ENCODE data around the gene CTIF. TPM values are rescaled to one million over a fixed set of nuclear protein-coding genes. Genes with fewer than 3 reads are reported as not detected.

CTIF gene
- total RNA-seq, 1 experiment from 2014 or later, result 5.8 TPM

DNA sequence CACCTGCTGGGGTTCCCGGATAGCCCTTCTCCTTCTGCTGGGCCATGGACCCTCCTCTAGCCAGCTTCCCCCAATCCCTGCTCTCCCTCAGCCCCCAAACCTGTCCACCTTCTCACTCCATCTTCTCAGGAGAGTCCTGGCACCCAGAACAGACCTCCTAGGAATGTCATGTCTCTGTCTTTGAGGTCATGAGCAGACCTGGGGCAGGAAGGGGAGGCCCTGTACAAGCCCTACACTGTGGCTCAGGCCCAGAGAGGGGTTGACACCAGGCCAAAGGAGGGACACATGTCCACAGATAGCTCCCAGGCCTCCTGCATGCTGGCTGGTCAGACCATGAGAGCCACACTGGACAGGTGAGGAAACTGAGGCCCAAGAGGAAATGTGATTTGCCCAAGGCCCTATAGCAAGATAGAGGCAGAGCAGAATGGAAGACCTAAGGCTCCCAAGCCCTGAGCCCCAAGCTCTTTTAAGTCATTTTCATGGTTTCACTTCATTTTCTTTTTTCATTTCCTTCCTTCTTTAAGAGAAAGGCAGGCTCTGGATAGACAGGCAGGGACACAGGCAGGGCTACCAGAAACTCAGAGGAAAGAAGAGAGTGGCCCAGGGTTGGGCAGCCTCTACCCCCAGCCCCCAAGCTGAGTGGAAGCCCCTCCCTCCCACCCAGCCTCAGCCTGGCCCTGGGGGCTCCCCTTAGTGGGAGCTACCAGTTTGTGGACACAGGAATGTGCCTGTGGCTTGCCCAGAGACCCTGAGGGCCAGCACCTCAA lies 252.2 kb downstream of the CTIF start:
- no peaks in the 10 kb centered on the region for H3K27me3 ChIP-seq (ENCODE audit: low read length)
- CTCF ChIA-PET, result no interaction called here
- ATAC-seq, result no peak

DNA sequence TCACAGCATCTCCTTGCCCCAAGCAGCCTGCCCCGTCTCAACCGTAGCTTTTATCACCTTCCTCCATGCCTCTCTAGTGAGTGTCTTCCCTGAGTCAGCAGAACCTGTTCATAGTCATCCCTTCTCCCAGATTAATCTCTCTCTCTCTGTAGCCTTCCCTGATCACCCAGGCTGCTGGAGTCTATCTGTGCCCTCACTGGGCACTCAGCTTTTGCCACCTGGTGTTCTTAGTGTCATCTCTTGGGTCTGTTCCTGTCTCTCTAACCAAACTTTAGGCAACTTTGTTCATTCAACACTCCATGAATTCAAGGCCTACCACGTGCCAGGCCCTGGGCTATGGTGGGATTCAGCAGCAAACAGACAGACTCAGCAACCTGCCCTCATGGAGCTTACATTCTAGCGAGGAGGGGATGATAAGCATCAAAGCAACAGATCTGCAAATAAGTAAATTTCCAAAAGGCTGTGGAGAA lies 252.8 kb downstream of the CTIF start:
- Histone ChIP-seq H3K9me3 (ENCODE audit: low read length) (no peaks in the 10 kb centered on the region), H3K4me3 (ENCODE audit: low read length) (no peak overlapping the region), H3K4me2 (ENCODE audit: low read length) (no peak overlapping the region), H3K4me1 (ENCODE audit: insufficient read depth, low read length) (no peaks in the 10 kb centered on the region), H3K9me2 (replicated peaks; ENCODE audit: low read length) (no peaks in the 10 kb centered on the region), H3K79me2 (ENCODE audit: low read length) (no peaks in the 10 kb centered on the region), H2AFZ (ENCODE audit: low read length) (no peak overlapping the region), H3F3A (ENCODE audit: low read length, unreplicated experiment) (no peaks in the 10 kb centered on the region), H3K27me3 (ENCODE audit: low read length) (no peaks in the 10 kb centered on the region), H4K20me1 (ENCODE audit: low read length) (no peaks in the 10 kb centered on the region), H3K27ac (ENCODE audit: low read length) (no peak overlapping the region), H3K9ac (ENCODE audit: low read length) (no peak overlapping the region), H3K36me3 (ENCODE audit: low read depth, low read length) (no peaks in the 10 kb centered on the region)
- CTCF ChIA-PET, result no interaction called here
- no peak for TF ChIP-seq EZH2 (IDR thresholded peaks at IDR 0.05; ENCODE audit: low read length, unreplicated experiment)
- TF ChIP-seq, protein P1, sequence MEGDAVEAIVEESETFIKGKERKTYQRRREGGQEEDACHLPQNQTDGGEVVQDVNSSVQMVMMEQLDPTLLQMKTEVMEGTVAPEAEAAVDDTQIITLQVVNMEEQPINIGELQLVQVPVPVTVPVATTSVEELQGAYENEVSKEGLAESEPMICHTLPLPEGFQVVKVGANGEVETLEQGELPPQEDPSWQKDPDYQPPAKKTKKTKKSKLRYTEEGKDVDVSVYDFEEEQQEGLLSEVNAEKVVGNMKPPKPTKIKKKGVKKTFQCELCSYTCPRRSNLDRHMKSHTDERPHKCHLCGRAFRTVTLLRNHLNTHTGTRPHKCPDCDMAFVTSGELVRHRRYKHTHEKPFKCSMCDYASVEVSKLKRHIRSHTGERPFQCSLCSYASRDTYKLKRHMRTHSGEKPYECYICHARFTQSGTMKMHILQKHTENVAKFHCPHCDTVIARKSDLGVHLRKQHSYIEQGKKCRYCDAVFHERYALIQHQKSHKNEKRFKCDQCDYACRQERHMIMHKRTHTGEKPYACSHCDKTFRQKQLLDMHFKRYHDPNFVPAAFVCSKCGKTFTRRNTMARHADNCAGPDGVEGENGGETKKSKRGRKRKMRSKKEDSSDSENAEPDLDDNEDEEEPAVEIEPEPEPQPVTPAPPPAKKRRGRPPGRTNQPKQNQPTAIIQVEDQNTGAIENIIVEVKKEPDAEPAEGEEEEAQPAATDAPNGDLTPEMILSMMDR (conservative IDR thresholded peaks at IDR 0.05; ENCODE audit: low read depth, low read length), result no peak
- DNase-seq (no peak), ATAC-seq (no peak)
- POLR2A ChIA-PET (ENCODE audit: unreplicated experiment), result no interaction called here
- BruUV-seq (replicated peaks), result no TSS peak
- intact Hi-C loops (cut with micrococcal nuclease), result no loop called here

More for the DNA sequence above, 252.2 kb downstream of the CTIF start:
- no peaks in the 10 kb centered on the region for H4K20me1 ChIP-seq (ENCODE audit: low read length)
- H3K79me2 ChIP-seq (ENCODE audit: low read length), result no peaks in the 10 kb centered on the region
- H3K9me2 ChIP-seq (replicated peaks; ENCODE audit: low read length), result no peaks in the 10 kb centered on the region
- no peaks in the 10 kb centered on the region for H3K9me3 ChIP-seq (ENCODE audit: low read length)
- no peaks in the 10 kb centered on the region for H3F3A ChIP-seq (ENCODE audit: low read length, unreplicated experiment)
- TF ChIP-seq EZH2 (IDR thresholded peaks at IDR 0.05; ENCODE audit: low read length, unreplicated experiment) (no peak), EZH2phosphoT487 (IDR thresholded peaks at IDR 0.05; ENCODE audit: borderline replicate concordance, low read length) (no peak)
- TF ChIP-seq, protein P1 (conservative IDR thresholded peaks at IDR 0.05; ENCODE audit: low read depth, low read length), result no peak
- H3K27ac ChIP-seq (ENCODE audit: low read length), result no peak overlapping the region
- intact Hi-C loops (cut with micrococcal nuclease), result no loop called here
- no TSS peak for BruUV-seq (replicated peaks)
- no peak for DNase-seq
- no peak overlapping the region for H3K4me3 ChIP-seq (ENCODE audit: low read length)
- H3K9ac ChIP-seq (ENCODE audit: low read length), result no peak overlapping the region
- H3K4me2 ChIP-seq (ENCODE audit: low read length), result no peak overlapping the region
- POLR2A ChIA-PET (ENCODE audit: unreplicated experiment), result no interaction called here
- no peaks in the 10 kb centered on the region for H3K36me3 ChIP-seq (ENCODE audit: low read depth, low read length)
- H3K4me1 ChIP-seq (ENCODE audit: insufficient read depth, low read length), result no peaks in the 10 kb centered on the region
- no peak overlapping the region for H2AFZ ChIP-seq (ENCODE audit: low read length)

DNA sequence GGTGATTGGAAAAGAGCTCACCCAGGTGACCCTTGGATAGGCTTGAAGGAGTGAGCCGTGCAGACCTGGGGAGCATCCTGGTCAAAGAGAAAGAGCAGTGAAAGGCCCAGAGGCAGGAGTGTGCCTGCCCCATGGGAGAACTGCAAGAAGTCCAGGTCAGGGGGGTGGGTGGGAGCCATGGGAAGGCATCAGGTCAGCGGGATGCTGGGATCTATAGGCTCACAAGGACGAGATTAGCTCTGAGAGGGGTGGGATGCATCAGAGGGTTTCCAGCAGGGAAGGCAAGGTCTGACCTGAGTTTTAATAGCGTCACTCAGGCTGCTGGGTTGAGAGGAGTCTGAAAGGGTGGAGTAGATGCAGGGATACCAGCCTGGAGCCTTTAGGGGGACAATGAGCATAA lies 253.3 kb downstream of the CTIF start:
- H4K20me1 ChIP-seq (ENCODE audit: low read length), result no peaks in the 10 kb centered on the region
- no peak overlapping the region for H2AFZ ChIP-seq (ENCODE audit: low read length)
- H3K79me2 ChIP-seq (ENCODE audit: low read length), result no peaks in the 10 kb centered on the region
- TF ChIP-seq EZH2 (IDR thresholded peaks at IDR 0.05; ENCODE audit: low read length, unreplicated experiment) (no peak), EZH2phosphoT487 (IDR thresholded peaks at IDR 0.05; ENCODE audit: borderline replicate concordance, low read length) (no peak)
- TF ChIP-seq, protein P1 (conservative IDR thresholded peaks at IDR 0.05; ENCODE audit: low read depth, low read length), result no peak
- ATAC-seq (no peak), DNase-seq (no peak)
- no peaks in the 10 kb centered on the region for H3K36me3 ChIP-seq (ENCODE audit: low read depth, low read length)
- H3K9me2 ChIP-seq (replicated peaks; ENCODE audit: low read length), result no peaks in the 10 kb centered on the region
- no peaks in the 10 kb centered on the region for H3K4me1 ChIP-seq (ENCODE audit: insufficient read depth, low read length)
- intact Hi-C loops (cut with micrococcal nuclease), result no loop called here
- no TSS peak for BruUV-seq (replicated peaks)
- H3K4me2 ChIP-seq (ENCODE audit: low read length), result no peak overlapping the region
- no peaks in the 10 kb centered on the region for H3F3A ChIP-seq (ENCODE audit: low read length, unreplicated experiment)
- ChIA-PET CTCF (no interaction called here), POLR2A (ENCODE audit: unreplicated experiment) (no interaction called here)
- H3K9ac ChIP-seq (ENCODE audit: low read length), result no peak overlapping the region
- no peak overlapping the region for H3K27ac ChIP-seq (ENCODE audit: low read length)
- no peaks in the 10 kb centered on the region for H3K27me3 ChIP-seq (ENCODE audit: low read length)
- H3K4me3 ChIP-seq (ENCODE audit: low read length), result no peak overlapping the region
- H3K9me3 ChIP-seq (ENCODE audit: low read length), result no peaks in the 10 kb centered on the region
